Measurements from ENCODE around the gene SLC12A9. TPM values are rescaled to one million over a fixed set of nuclear protein-coding genes. Genes with fewer than 3 reads are reported as not detected.

Gene SLC12A9
- total RNA-seq, 5 donors from 2014 or later (not counting 1 experiment from before 2014, with no cell fraction given) = 49.9 to 72.6 (median 70.2) TPM

DNA sequence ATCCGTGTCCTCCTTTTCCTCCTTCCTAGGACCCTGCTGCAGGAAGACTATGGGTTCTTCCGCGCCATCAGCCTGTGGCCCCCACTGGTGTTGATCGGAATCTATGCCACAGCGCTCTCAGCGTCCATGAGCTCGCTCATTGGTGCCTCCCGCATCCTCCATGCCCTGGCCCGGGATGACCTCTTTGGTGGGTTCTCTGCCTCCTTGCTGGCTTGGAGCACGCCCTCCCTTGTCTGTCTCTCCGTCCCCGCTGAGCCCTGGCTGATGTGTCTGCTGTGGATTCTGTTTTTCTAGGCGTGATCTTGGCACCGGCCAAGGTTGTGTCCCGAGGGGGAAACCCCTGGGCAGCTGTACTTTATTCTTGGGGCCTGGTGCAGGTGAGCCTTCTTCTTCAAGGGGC, 7.3 kb downstream of the SLC12A9 start:
- Histone ChIP-seq H3K27me3 (replicated peaks in 1 of 2; ENCODE audit: control insufficient read depth in 2 of 2, extremely low read depth in 1 of 2, insufficient read depth in 2 of 2, low read length in 1 of 2) (no peaks in the 10 kb centered on the region), H3K27ac (ENCODE audit: low read length) (no peak overlapping the region), H3K36me3 (ENCODE audit: control insufficient read depth in 2 of 2, extremely low read depth in 1 of 2, insufficient read depth in 1 of 2, low read length in 1 of 2) (peaks cover 17 to 55% of the 10 kb centered on the region in 2 donors), H3K4me3 (ENCODE audit: control insufficient read depth in 1 of 2, extremely low read depth in 1 of 2, low read length in 1 of 2) (no peak overlapping the region), H3K4me1 (ENCODE audit: control insufficient read depth in 1 of 2, extremely low read depth in 1 of 2, insufficient read depth in 2 of 2, low read length in 2 of 2) (no peaks in the 10 kb centered on the region), H3K9me3 (no peaks in the 10 kb centered on the region)
- CTCF ChIA-PET = no interaction called here
- no peak overlapping the region for H3K4me3 Mint-ChIP-seq
- 92% methylated on average over 12 of the region's 15 CpGs for WGBS (ENCODE audit: insufficient coverage)
- peaks cover 44% of the 10 kb centered on the region for H3K36me3 Mint-ChIP-seq
- H3K9me3 Mint-ChIP-seq = no peaks in the 10 kb centered on the region
- no peak for DNase-seq
- H3K27ac Mint-ChIP-seq = no peak overlapping the region
- peaks cover 5 to 11% (median 7%) of the 10 kb centered on the region in 3 donors for H3K4me1 Mint-ChIP-seq
- POLR2A ChIA-PET = no interaction called here
- H3K27me3 Mint-ChIP-seq = no peaks in the 10 kb centered on the region
- ATAC-seq (replicated peaks in 1 of 4) = no peak

GRCh38 chr7:100860702-100861615, 8.4 kb downstream of the SLC12A9 start:
- no peaks in the 10 kb centered on the region for H3K9me3 ChIP-seq
- Mint-ChIP-seq H3K4me3 (no peak overlapping the region), H3K36me3 (peaks cover 42% of the 10 kb centered on the region), H3K4me1 (peaks cover 0 to 11% (median 2%) of the 10 kb centered on the region in 3 donors), H3K27ac (no peak overlapping the region), H3K9me3 (no peaks in the 10 kb centered on the region), H3K27me3 (no peaks in the 10 kb centered on the region)
- H3K27ac ChIP-seq (ENCODE audit: low read length) = no peak overlapping the region
- peaks cover 0 to 4% of the 10 kb centered on the region in 2 experiments for H3K4me1 ChIP-seq (ENCODE audit: control insufficient read depth in 1 of 2, extremely low read depth in 1 of 2, insufficient read depth in 2 of 2, low read length in 2 of 2)
- 99% methylated on average over 8 of the region's 18 CpGs for WGBS (ENCODE audit: insufficient coverage)
- H3K4me3 ChIP-seq (ENCODE audit: control insufficient read depth in 1 of 2, extremely low read depth in 1 of 2, low read length in 1 of 2) = no peak overlapping the region
- H3K27me3 ChIP-seq (replicated peaks in 1 of 2; ENCODE audit: control insufficient read depth in 2 of 2, extremely low read depth in 1 of 2, insufficient read depth in 2 of 2, low read length in 1 of 2) = no peaks in the 10 kb centered on the region
- peaks cover 19 to 55% of the 10 kb centered on the region in 2 donors for H3K36me3 ChIP-seq (ENCODE audit: control insufficient read depth in 2 of 2, extremely low read depth in 1 of 2, insufficient read depth in 1 of 2, low read length in 1 of 2)
- no peak for ATAC-seq (replicated peaks in 1 of 4)
- ChIA-PET CTCF (no interaction called here), POLR2A (no interaction called here)
- DNase-seq = no peak

- 100% methylated on average over 5 of the region's 14 CpGs for WGBS (ENCODE audit: insufficient coverage)
- ChIA-PET POLR2A (no interaction called here), CTCF (interaction anchor here in 1 of 2 donors (0.6 kb wide), 1 partner anchor 414 kb away, joined by 3 read pairs; no protein-coding TSS in a partner anchor)
- H3K4me3 ChIP-seq (ENCODE audit: control insufficient read depth in 1 of 2, extremely low read depth in 1 of 2, low read length in 1 of 2) = no peak overlapping the region
- H3K27ac ChIP-seq (ENCODE audit: low read length) = no peak overlapping the region
- Mint-ChIP-seq H3K27me3 (no peaks in the 10 kb centered on the region), H3K36me3 (peaks cover 42% of the 10 kb centered on the region), H3K27ac (no peak overlapping the region), H3K4me1 (peaks cover 2 to 12% (median 5%) of the 10 kb centered on the region in 3 donors), H3K4me3 (no peak overlapping the region), H3K9me3 (no peaks in the 10 kb centered on the region)
- ATAC-seq (replicated peaks in 1 of 4) = no peak
- H3K9me3 ChIP-seq = no peaks in the 10 kb centered on the region
- H3K4me1 ChIP-seq (ENCODE audit: control insufficient read depth in 1 of 2, extremely low read depth in 1 of 2, insufficient read depth in 2 of 2, low read length in 2 of 2) = peaks cover 1 to 10% of the 10 kb centered on the region in 2 experiments
- H3K27me3 ChIP-seq (replicated peaks in 1 of 2; ENCODE audit: control insufficient read depth in 2 of 2, extremely low read depth in 1 of 2, insufficient read depth in 2 of 2, low read length in 1 of 2) = no peaks in the 10 kb centered on the region
- peaks cover 19 to 55% of the 10 kb centered on the region in 2 donors for H3K36me3 ChIP-seq (ENCODE audit: control insufficient read depth in 2 of 2, extremely low read depth in 1 of 2, insufficient read depth in 1 of 2, low read length in 1 of 2)
- no peak for DNase-seq
Observed at GRCh38 chr7:100861616-100861985, 9.1 kb downstream of the SLC12A9 start.

GRCh38 chr7:100863406-100863950, 11.0 kb downstream of the SLC12A9 start:
- H3K27ac ChIP-seq (ENCODE audit: low read length) = no peak overlapping the region
- Mint-ChIP-seq H3K27me3 (no peaks in the 10 kb centered on the region), H3K36me3 (peaks cover 35% of the 10 kb centered on the region), H3K4me3 (no peak overlapping the region), H3K4me1 (peaks cover 16 to 20% (median 17%) of the 10 kb centered on the region in 3 donors), H3K9me3 (no peaks in the 10 kb centered on the region), H3K27ac (peak overlapping the region in 1 of 2 donors; percentile 16)
- H3K36me3 ChIP-seq (ENCODE audit: control insufficient read depth in 2 of 2, extremely low read depth in 1 of 2, insufficient read depth in 1 of 2, low read length in 1 of 2) = peaks cover 19 to 55% of the 10 kb centered on the region in 2 donors
- no peak overlapping the region for H3K4me3 ChIP-seq (ENCODE audit: control insufficient read depth in 1 of 2, extremely low read depth in 1 of 2, low read length in 1 of 2)
- H3K4me1 ChIP-seq (ENCODE audit: control insufficient read depth in 1 of 2, extremely low read depth in 1 of 2, insufficient read depth in 2 of 2, low read length in 2 of 2) = peaks cover 5 to 22% of the 10 kb centered on the region in 2 experiments
- ATAC-seq (replicated peaks in 1 of 4) = no peak
- 82% methylated on average over 9 of the region's 10 CpGs for WGBS (ENCODE audit: insufficient coverage)
- ChIA-PET CTCF (no interaction called here), POLR2A (no interaction called here)
- no peaks in the 10 kb centered on the region for H3K9me3 ChIP-seq
- no peak for DNase-seq
- H3K27me3 ChIP-seq (replicated peaks in 1 of 2; ENCODE audit: control insufficient read depth in 2 of 2, extremely low read depth in 1 of 2, insufficient read depth in 2 of 2, low read length in 1 of 2) = no peaks in the 10 kb centered on the region

DNA sequence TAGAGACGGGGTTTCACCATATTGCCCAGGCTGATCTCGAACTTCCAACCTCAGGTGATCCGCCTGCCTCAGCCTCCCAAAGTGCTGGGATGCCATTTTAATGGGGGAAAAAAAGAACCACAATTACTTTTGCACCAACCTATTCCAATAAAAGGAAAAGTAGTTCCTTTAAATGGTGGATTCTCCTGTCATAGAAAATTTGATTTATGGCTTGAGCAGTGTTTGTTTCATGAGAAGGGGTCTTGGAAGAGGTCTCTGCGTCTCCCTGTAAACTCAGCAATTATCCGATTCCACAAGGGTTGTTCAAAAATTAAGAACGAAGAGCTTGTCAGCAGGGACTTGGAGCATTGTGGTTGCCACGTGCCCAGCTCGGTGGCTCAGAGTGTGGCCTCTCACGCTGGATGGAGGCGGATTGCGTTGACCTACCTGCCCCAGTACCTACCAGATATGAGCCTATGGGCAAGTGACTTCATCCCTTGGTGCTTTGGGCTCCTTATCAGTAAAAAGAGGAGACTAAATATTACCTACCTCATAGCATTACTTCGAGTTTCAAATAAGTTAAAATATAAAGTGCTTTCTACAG, 11.8 kb downstream of the SLC12A9 start:
- Histone ChIP-seq H3K27ac (ENCODE audit: low read length) (no peak overlapping the region), H3K4me3 (ENCODE audit: control insufficient read depth in 1 of 2, extremely low read depth in 1 of 2, low read length in 1 of 2) (no peak overlapping the region), H3K9me3 (no peaks in the 10 kb centered on the region), H3K36me3 (ENCODE audit: control insufficient read depth in 2 of 2, extremely low read depth in 1 of 2, insufficient read depth in 1 of 2, low read length in 1 of 2) (peaks cover 19 to 48% of the 10 kb centered on the region in 2 donors), H3K27me3 (replicated peaks in 1 of 2; ENCODE audit: control insufficient read depth in 2 of 2, extremely low read depth in 1 of 2, insufficient read depth in 2 of 2, low read length in 1 of 2) (no peaks in the 10 kb centered on the region), H3K4me1 (ENCODE audit: control insufficient read depth in 1 of 2, extremely low read depth in 1 of 2, insufficient read depth in 2 of 2, low read length in 2 of 2) (peaks cover 5 to 22% of the 10 kb centered on the region in 2 experiments)
- Mint-ChIP-seq H3K4me3 (no peak overlapping the region), H3K4me1 (peaks cover 16 to 20% (median 17%) of the 10 kb centered on the region in 3 donors), H3K9me3 (no peaks in the 10 kb centered on the region), H3K36me3 (peaks cover 35% of the 10 kb centered on the region), H3K27ac (no peak overlapping the region), H3K27me3 (no peaks in the 10 kb centered on the region)
- DNase-seq (no peak), ATAC-seq (replicated peaks in 1 of 4) (no peak)
- WGBS (ENCODE audit: insufficient coverage) = 92% methylated on average over 6 of the region's 12 CpGs
- CTCF ChIA-PET = no interaction called here
- POLR2A ChIA-PET = interaction anchor here in 1 of 2 donors (0.7 kb wide), 1 partner anchor 384 kb away, joined by 7 read pairs; no protein-coding TSS in a partner anchor

GRCh38 chr7:100865372-100865911, 12.9 kb downstream of the SLC12A9 start:
- POLR2A ChIA-PET = no interaction called here
- Mint-ChIP-seq H3K9me3 (no peaks in the 10 kb centered on the region), H3K4me1 (peaks cover 14 to 17% (median 16%) of the 10 kb centered on the region in 3 donors), H3K27me3 (no peaks in the 10 kb centered on the region), H3K36me3 (peaks cover 25% of the 10 kb centered on the region), H3K4me3 (peak overlapping the region in 2 of 3 donors; percentile 2 to 21), H3K27ac (peak overlapping the region in 1 of 2 donors; percentile 44)
- Histone ChIP-seq H3K4me1 (ENCODE audit: control insufficient read depth in 1 of 2, extremely low read depth in 1 of 2, insufficient read depth in 2 of 2, low read length in 2 of 2) (peaks cover 5 to 22% of the 10 kb centered on the region in 2 experiments), H3K27me3 (replicated peaks in 1 of 2; ENCODE audit: control insufficient read depth in 2 of 2, extremely low read depth in 1 of 2, insufficient read depth in 2 of 2, low read length in 1 of 2) (no peaks in the 10 kb centered on the region), H3K4me3 (ENCODE audit: control insufficient read depth in 1 of 2, extremely low read depth in 1 of 2, low read length in 1 of 2) (no peak overlapping the region), H3K9me3 (no peaks in the 10 kb centered on the region), H3K36me3 (ENCODE audit: control insufficient read depth in 2 of 2, extremely low read depth in 1 of 2, insufficient read depth in 1 of 2, low read length in 1 of 2) (peaks cover 15 to 37% of the 10 kb centered on the region in 2 donors), H3K27ac (ENCODE audit: low read length) (peak overlapping the region; percentile 43)
- CTCF ChIA-PET = no interaction called here
- ATAC-seq (replicated peaks in 1 of 4) = no peak
- 82% methylated on average over 13 of the region's 17 CpGs for WGBS (ENCODE audit: insufficient coverage)
- no peak for DNase-seq

All from T-cell (primary cell).